IPS DF 4.7 (cell line): ENCODE results near the gene BCL2L1.

ENCODE experiments used
- DNase-seq: peaks from one replicate; pipeline ENCODE4 v3.0.0-alpha.2; 2013; ENCODE audit warnings: low spot score; ENCODE audit errors: extremely low read depth

The BCL2L1 gene

GRCh38 chr20:31709939-31710338 is 12.7 kb downstream of the BCL2L1 start:
- no peak for DNase-seq

GRCh38 chr20:31708736-31709534 is 13.7 kb downstream of the BCL2L1 start:
- no peak for DNase-seq

DNA sequence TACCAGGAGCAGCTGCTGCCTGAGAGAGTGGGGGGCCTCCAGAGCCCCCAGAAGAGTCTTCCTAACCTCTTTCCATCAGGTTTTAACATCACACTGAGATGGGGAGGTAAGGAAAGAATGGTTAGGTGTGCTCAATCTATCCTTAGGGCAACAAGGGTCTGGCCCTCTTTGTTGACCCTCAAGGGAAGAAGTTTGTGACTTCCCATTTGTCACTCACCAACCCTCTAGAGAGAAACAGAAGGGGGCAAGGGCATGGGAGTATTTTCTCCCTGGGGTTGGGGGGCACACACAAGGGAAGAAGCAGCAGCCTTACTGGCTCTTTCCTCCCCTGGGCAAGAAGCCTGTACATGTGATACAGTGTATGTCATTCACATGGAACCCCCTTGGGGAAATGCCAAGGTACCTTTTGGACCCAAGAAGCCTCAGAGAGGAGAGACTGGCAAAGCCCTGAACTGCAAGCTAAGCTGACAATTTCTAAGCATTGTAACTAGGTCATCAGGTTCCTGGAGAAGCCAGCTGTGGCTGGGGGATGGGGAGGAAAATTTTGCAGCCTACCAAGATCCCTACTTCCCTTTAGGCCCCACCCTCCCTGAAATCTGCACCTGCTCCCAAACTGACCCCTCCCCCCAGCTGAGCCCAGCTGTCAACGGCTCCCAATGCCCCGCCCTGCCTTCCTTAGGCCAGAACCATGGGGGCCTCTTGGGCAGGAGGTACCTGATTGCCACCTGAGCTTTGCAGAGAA is 14.5 kb downstream of the BCL2L1 start:
- no peak for DNase-seq

DNA sequence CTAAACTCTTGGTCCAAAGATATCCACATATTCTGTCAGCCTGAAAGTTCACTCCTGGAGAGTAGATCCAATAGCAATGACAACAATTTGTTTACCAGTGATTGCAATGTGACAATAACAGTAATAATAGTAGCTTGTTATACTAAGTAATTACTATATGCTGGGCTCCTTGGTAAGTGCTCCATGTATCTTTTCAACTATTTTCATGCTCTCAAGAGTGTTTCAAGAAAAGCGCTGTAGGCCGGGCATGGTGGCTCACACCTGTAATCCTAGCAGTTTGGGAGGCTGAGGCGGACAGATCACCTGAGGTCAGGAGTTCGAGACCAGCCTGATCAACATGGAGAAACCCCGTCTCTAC is 15.4 kb downstream of the BCL2L1 start:
- no peak for DNase-seq

DNA sequence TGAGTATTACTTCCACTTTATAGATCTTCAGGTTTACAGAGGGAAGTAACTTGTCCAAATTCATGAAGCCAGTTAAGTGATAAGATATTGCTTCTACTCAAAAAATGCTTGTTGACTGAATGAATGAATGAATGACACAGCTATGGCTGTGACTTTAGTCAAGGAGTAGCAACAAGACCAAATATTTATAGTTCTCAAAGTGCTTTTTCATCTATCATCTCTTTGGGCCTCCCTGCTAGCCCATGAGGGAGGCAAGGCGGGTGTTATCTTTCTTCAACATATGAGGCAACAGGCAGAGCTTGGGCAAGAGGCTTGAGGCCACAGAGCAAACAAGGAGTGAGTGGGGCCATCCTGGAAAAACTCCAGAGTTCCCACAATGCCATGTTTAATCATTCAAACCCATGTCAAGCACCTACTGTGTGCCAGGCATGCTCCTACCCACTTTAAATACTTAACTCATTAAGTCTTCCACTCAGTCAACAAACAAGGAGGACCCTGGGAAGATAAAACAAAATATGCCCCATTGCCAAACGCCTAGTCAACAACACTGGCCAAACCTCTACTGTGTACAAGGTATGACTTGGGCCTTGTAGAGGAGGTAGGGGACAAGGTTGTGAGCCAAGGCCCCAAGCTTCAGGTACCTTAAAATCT is 15.9 kb downstream of the BCL2L1 start:
- no peak for DNase-seq

GRCh38 chr20:31705598-31706597 is 16.8 kb downstream of the BCL2L1 start:
- no peak for DNase-seq

DNA sequence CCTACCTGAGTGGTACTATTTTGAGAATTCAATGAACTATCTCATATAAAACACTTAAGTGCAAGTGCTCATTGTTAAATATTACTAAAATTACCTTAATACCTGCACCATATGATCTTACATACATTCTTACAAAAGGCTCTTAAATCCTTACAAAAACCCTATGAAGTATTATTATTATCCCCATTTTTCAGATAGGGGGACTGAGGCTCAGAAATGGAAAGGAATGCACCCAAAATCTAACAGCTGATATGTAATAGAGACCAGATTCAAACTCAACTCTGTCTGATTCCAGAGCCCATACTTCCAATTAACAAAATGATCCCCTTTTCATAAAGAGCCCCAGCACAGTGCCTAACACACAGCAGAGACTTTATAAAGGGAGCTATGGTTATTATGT is 17.5 kb downstream of the BCL2L1 start:
- DNase-seq: no peak

DNA sequence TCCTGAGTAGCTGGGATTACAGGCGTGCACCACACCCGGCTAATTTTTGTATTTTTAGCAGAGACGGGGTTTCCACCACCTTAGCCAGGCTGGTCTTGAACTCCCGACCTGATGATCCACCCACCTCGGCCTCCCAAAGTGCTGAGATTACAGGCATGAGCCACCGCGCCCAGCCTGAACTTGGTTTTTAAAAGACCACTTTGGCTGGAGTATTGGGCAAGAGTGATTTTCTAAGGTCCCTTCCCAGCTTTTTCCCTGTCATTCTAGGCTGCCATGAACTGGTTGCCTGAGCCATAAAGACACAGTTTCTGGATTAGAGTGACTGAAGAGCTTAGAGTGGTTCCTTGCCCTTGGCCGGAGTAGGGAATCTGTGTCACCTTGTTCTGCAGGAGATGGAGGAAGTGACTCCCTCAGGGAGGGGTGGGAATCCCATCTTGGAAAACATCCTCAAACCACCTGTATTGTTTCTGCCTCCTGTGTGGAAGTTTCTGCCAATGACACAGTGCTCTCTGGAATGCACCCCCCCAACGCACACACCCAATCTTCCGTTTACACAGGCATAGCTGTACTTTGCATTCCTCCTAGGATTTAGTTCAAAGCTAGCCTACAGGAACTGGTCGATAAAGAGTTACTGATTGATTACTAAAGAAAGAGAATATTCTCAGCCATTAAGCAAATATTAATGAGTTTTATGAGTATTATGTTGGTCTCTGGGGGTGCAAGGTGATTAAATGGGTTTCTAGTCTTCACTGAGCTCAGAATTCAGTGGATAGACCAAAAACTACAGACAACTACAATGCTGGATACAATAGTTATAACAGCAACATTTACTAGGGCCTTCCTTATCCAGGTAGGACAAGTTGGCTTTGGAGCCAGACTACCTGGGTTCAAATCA is 18.2 kb downstream of the BCL2L1 start:
- no peak for DNase-seq

DNA sequence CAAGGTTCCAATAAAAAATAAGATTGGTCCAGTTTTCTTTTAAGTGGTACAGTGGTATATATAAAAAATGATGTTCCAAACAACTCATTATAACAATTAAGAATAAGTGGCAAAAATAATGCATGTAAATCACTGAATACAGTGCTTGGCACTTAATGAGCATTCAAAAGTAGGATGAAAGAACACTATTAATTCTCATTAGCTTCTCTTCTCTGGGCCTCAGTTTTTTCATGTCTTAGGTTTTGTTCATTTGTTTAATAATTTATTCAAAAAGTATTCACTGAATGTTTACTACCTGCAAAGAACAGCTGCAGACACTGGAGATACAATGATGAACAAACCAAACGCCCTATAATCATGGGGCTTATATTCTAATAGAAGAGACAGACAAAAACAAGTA is 21.1 kb downstream of the BCL2L1 start:
- DNase-seq: no peak

GRCh38 chr20:31700747-31701146 is 21.9 kb downstream of the BCL2L1 start:
- DNase-seq: no peak

GRCh38 chr20:31699801-31700728 is 22.6 kb downstream of the BCL2L1 start:
- DNase-seq: no peak

DNA sequence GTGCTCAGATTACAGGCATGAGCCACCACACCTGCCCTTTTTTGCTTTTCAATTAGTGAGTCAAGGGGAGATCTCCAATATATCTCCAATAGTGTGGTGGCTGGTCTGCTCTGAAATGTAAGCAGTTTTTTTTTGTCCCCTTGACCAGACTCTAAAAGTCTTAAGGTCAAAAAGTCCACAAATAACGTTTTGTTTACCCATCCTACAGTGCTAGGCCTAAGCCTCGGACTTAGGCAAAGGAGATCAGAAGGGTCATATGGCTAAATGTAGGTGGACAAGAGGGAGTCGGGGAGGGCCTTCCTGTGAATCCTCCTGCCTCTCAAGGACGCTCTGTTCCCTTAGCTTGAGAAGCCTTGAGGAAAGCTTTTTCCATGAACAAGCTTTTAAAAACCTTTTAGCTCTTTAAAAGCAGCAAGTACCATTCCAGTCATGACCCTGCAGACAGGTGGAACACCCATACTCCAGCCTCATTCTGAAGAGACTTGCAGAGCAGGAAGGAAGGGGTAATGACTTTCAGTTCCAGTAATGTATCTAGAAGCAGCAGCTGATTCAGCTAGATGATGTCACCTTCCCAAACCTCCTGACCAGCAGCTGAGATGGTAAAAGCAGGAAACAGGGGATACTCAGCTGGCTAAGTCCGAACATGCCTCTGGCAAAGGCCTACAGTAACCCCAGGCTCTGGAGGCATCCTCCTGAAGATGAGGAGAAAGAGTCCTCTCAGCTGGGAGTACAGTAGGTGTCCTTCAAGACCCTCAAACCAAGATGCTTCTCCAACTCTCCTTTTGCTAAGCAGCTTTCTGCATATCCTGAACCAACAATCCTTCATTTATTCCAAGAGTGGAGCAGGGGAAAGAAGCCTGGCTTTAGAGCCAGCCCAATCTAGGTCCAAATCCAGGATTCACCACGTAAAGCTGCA is 23.6 kb downstream of the BCL2L1 start:
- DNase-seq: no peak

GRCh38 chr20:31698243-31698802 is 24.3 kb downstream of the BCL2L1 start:
- no peak for DNase-seq

GRCh38 chr20:31695849-31696804 is 26.5 kb downstream of the BCL2L1 start:
- DNase-seq: no peak

DNA sequence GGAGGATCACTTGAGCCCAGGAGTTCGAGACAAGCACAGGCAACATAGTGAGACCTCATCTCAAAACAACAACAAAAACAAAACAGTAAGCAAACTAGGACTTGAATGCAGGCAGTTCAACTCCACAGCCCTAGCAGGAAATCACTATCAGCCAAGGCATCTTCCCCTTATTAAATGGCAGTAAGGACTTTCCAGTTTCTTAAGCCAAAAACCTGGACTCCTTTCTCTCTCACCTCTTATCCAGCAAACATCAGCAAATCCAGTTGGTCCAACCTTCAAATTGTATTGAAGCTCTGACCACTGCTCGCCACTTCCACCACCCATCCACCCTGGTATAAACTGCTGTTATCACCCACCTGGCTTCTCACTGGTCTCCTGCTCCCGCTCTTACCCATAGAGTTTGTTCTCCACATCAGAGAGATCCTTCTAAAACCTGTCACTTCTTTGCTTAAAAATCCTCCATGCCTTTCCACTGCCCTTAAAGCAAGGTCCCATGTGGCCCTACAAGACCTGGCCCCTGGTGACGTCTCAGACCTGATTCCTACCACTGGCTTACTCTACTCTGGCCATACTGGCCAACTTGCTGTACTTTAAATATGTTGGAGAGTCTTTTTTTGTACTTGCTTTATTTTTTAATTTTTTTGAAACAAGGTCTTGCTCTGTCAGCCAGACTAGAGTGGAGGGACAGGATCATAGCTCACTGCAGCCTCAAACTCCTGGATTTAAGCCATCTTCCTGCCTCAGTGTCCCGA is 27.6 kb downstream of the BCL2L1 start:
- DNase-seq: no peak
